IMR-90 (cell line): ENCODE results near the gene PSMD8. TPM values are rescaled to one million over a fixed set of nuclear protein-coding genes. Genes with fewer than 3 reads are reported as not detected.
A peak's percentile ranks its signal among the peaks of the same experiment; 100 is the strongest.

ENCODE experiments used
- ATAC-seq: fragments of 200-7000 bp; cut with Tn5 transposase; 2 replicates; pipeline ENCODE4 v1.9.1; 2020; ENCODE audit warnings: low read depth, mild to moderate bottlenecking, moderate library complexity
- BruUV-seq: library from RNA; stranded (reverse); fragments of 400-500 nt; replicated peaks from 2 replicates; lab custom pipeline; 2021; lab: Mats Ljungman, UMichigan
- CTCF ChIA-PET: fragments of 300-600 bp; formaldehyde crosslinking; extraction: SDS; loops from one replicate; lab custom pipeline; 2021; ENCODE audit warnings: antibody characterized with exemption; lab: Yijun Ruan, JAX
- POLR2A ChIA-PET: fragments of 300-600 bp; sonication (Branson Sonifier 250); formaldehyde crosslinking; loops from one replicate; lab custom pipeline; 2022; ENCODE audit warnings: antibody characterized with exemption; ENCODE audit not compliant: unreplicated experiment; lab: Charles Lee
- DNase-seq: peaks from one replicate; pipeline ENCODE4 v3.0.0; 2013
- H2AFZ ChIP-seq: replicated peaks from 2 replicates; pipeline ENCODE3; 2013; ENCODE audit warnings: low read length, mild to moderate bottlenecking; ENCODE audit not compliant: poor library complexity
- H2AK5ac ChIP-seq: 2 replicates; pipeline ENCODE4 v1.6.1; 2013; ENCODE audit warnings: low read depth, low read length, inconsistent platforms
- H2AK9ac ChIP-seq: replicated peaks from 2 replicates; pipeline ENCODE3; 2013; ENCODE audit warnings: mild to moderate bottlenecking, low read depth, low read length, moderate library complexity; ENCODE audit not compliant: poor library complexity
- H2BK120ac ChIP-seq: 2 replicates; pipeline ENCODE4 v1.6.1; 2013; ENCODE audit warnings: low read depth, low read length, inconsistent platforms
- H2BK15ac ChIP-seq: 3 replicates; pipeline ENCODE4 v1.6.1; 2013; ENCODE audit warnings: low read depth, low read length, inconsistent platforms
- H2BK20ac ChIP-seq: 2 replicates; pipeline ENCODE4 v1.6.1; 2013; ENCODE audit warnings: low read depth, mild to moderate bottlenecking, inconsistent platforms, low read length, moderate library complexity
- H2BK5ac ChIP-seq: 2 replicates; pipeline ENCODE4 v1.6.1; 2013; ENCODE audit warnings: mild to moderate bottlenecking, low read depth, low read length, inconsistent platforms; ENCODE audit not compliant: poor library complexity, severe bottlenecking
- H3K14ac ChIP-seq: replicated peaks from 2 replicates; pipeline ENCODE4 v1.6.1; 2013; ENCODE audit warnings: low read depth, low read length, inconsistent platforms
- H3K18ac ChIP-seq: 2 replicates; pipeline ENCODE4 v1.6.1; 2013; ENCODE audit warnings: low read depth, low read length, control low read depth
- H3K23ac ChIP-seq: 2 replicates; pipeline ENCODE4 v1.6.1; 2013; ENCODE audit warnings: low read depth, low read length, inconsistent platforms
- H3K27ac ChIP-seq: 2 replicates; pipeline ENCODE4 v1.5.1; 2013; ENCODE audit warnings: mild to moderate bottlenecking, control low read depth, low read length; ENCODE audit not compliant: insufficient read depth
- H3K27me3 ChIP-seq: 2 replicates; pipeline ENCODE4 v1.6.1; 2013; ENCODE audit warnings: low read length; ENCODE audit not compliant: control insufficient read depth, insufficient read depth
- H3K36me3 ChIP-seq: 2 replicates; pipeline ENCODE4 v1.6.1; 2013; ENCODE audit warnings: low read length, mixed read lengths; ENCODE audit not compliant: control insufficient read depth, insufficient read depth
- H3K4ac ChIP-seq: 2 replicates; pipeline ENCODE4 v1.6.1; 2013; ENCODE audit warnings: low read depth, low read length, inconsistent platforms
- H3K4me1 ChIP-seq: 2 replicates; pipeline ENCODE4 v1.6.1; 2013; ENCODE audit warnings: low read length, mixed read lengths; ENCODE audit not compliant: control insufficient read depth, insufficient read depth
- H3K4me2 ChIP-seq: 2 replicates; pipeline ENCODE4 v1.6.1; 2013; ENCODE audit warnings: low read depth, mild to moderate bottlenecking, control low read depth, low read length, moderate library complexity
- H3K4me3 ChIP-seq: 2 replicates; pipeline ENCODE4 v1.5.1; 2013; ENCODE audit warnings: low read depth, mild to moderate bottlenecking, control low read depth, low read length, moderate library complexity; ENCODE audit not compliant: insufficient read depth
- H3K56ac ChIP-seq: 2 replicates; pipeline ENCODE4 v1.6.1; 2013; ENCODE audit warnings: low read length, inconsistent platforms; ENCODE audit not compliant: insufficient read depth; ENCODE audit errors: extremely low read depth
- H3K79me1 ChIP-seq, 2 experiments: 2 replicates each; pipeline ENCODE4 v1.6.1; 2013; ENCODE audit warnings: low read length in 2 of 2, inconsistent platforms in 1 of 2, low read depth in 1 of 2
- H3K9ac ChIP-seq: 2 replicates; pipeline ENCODE4 v1.6.1; 2013; ENCODE audit warnings: low read depth, low read length, control low read depth
- H3K9me1 ChIP-seq: 2 replicates; pipeline ENCODE4 v1.6.1; 2013; ENCODE audit warnings: low read length, inconsistent platforms; ENCODE audit not compliant: insufficient read depth
- H3K9me3 ChIP-seq: 2 replicates; pipeline ENCODE4 v1.6.1; 2013; ENCODE audit warnings: low read length; ENCODE audit not compliant: control insufficient read depth, insufficient read depth
- H4K20me1 ChIP-seq: 2 replicates; pipeline ENCODE4 v1.6.1; 2013; ENCODE audit warnings: low read length, inconsistent platforms; ENCODE audit not compliant: insufficient read depth
- H4K5ac ChIP-seq: 2 replicates; pipeline ENCODE4 v1.6.1; 2013; ENCODE audit warnings: mild to moderate bottlenecking, low read depth, low read length, control low read depth
- H4K8ac ChIP-seq, 2 experiments: 2 replicates each; pipeline ENCODE4 v1.6.1; 2013; ENCODE audit warnings: low read depth in 2 of 2, low read length in 2 of 2, control low read depth in 1 of 2, inconsistent platforms in 1 of 2
- H4K91ac ChIP-seq: 2 replicates; pipeline ENCODE4 v1.6.1; 2013; ENCODE audit warnings: low read depth, low read length, inconsistent platforms; ENCODE audit not compliant: insufficient read depth
- BHLHE40 ChIP-seq: fragments of 150-350 bp; IDR thresholded peaks from 2 replicates; pipeline ENCODE4 v1.6.1; 2016; ENCODE audit warnings: mild to moderate bottlenecking, low read depth, low read length
- CEBPB ChIP-seq: IDR thresholded peaks from 2 replicates; pipeline ENCODE4 v1.6.1; 2012; ENCODE audit warnings: low read depth, low read length, improper control_type of control experiment
- CHD1 ChIP-seq: IDR thresholded peaks from 2 replicates; pipeline ENCODE4 v1.6.1; 2012; ENCODE audit warnings: low read depth, low read length, improper control_type of control experiment
- FOS ChIP-seq: fragments of 150-350 bp; IDR thresholded peaks from 2 replicates; pipeline ENCODE4 v1.6.1; 2016; ENCODE audit warnings: low read depth, low read length
- MAFK ChIP-seq: IDR thresholded peaks from 2 replicates; pipeline ENCODE4 v1.6.1; 2012; ENCODE audit warnings: low read depth, low read length, improper control_type of control experiment
- MAZ ChIP-seq: IDR thresholded peaks from 2 replicates; pipeline ENCODE4 v1.6.1; 2012; ENCODE audit warnings: low read depth, mild to moderate bottlenecking, low read length, improper control_type of control experiment, moderate library complexity, borderline replicate concordance
- MXI1 ChIP-seq: IDR thresholded peaks from 2 replicates; pipeline ENCODE4 v1.6.1; 2012; ENCODE audit warnings: low read depth, mild to moderate bottlenecking, low read length, moderate library complexity, borderline replicate concordance
- NFE2L2 ChIP-seq: fragments of 150-350 bp; IDR thresholded peaks from 2 replicates; pipeline ENCODE4 v1.6.1; 2016; ENCODE audit warnings: low read depth, mild to moderate bottlenecking, low read length
- POLR2A ChIP-seq: IDR thresholded peaks from 2 replicates; pipeline ENCODE4 v1.6.1; 2012; ENCODE audit warnings: mild to moderate bottlenecking, low read depth, low read length
- RAD21 ChIP-seq: IDR thresholded peaks from 2 replicates; pipeline ENCODE4 v1.6.1; 2012; ENCODE audit warnings: low read length, improper control_type of control experiment
- RCOR1 ChIP-seq: IDR thresholded peaks from 2 replicates; pipeline ENCODE4 v1.6.1; 2012; ENCODE audit warnings: mild to moderate bottlenecking, low read length, improper control_type of control experiment; ENCODE audit not compliant: insufficient replicate concordance
- RFX5 ChIP-seq: IDR thresholded peaks from 2 replicates; pipeline ENCODE4 v1.8.0; 2012; ENCODE audit warnings: low read depth, mild to moderate bottlenecking, low read length, moderate library complexity
- SMC3 ChIP-seq: fragments of 150-350 bp; IDR thresholded peaks from 2 replicates; pipeline ENCODE4 v1.6.1; 2016; ENCODE audit warnings: low read depth, mild to moderate bottlenecking, antibody characterized with exemption, low read length, moderate library complexity
- WGBS, 2 experiments: methylation state at CpG; one replicate each; pipeline versions ENCODE4 v1.1.5 to v1.1.7; 2013; ENCODE audit warnings: missing lambda C conversion rate in 2 of 2; ENCODE audit not compliant: insufficient read length in 1 of 2; ENCODE audit errors: extremely low coverage in 2 of 2; 5-methylcytosine and 5-hydroxymethylcytosine counted together
- dilution Hi-C: fragments of 300-500 bp; cut with HindIII; formaldehyde crosslinking; loops from one replicate; pipeline ENCODE4 v1.14.3; 2018; ENCODE audit warnings: low sequenced_read_pairs; ENCODE audit not compliant: unreplicated experiment
- in situ Hi-C: fragments of 300-500 bp; cut with MboI; formaldehyde crosslinking; loops from 3 replicates; pipeline ENCODE4 v1.14.3; 2019; ENCODE audit warnings: low sequenced_read_pairs, inconsistent platforms, mixed read lengths
- intact Hi-C: fragments of 100-400 bp; cut with micrococcal nuclease; formaldehyde crosslinking; loops from 2 replicates; pipeline ENCODE4 v1.10.0; 2022
- polyA plus RNA-seq, 3 experiments: library from polyadenylated mRNA; depleted of rRNA; stranded (reverse); fragments of >200 nt; gene quantifications; 2 replicates each; pipeline ENCODE4 v1.2.3, GENCODE V29; 2012; ENCODE audit warnings: low replicate concordance in 1 of 3
- total RNA-seq: library from RNA; depleted of rRNA; stranded (reverse); fragments of >200 nt; gene quantifications from 2 replicates; pipeline ENCODE4 v1.2.3, GENCODE V29; 2012
- TF ChIP-seq, protein P1 (sequence below): fragments of 150-350 bp; IDR thresholded peaks from 2 replicates; pipeline ENCODE4 v1.6.1; 2017; ENCODE audit warnings: mild to moderate bottlenecking, antibody characterized with exemption, low read length, low read depth
- TF ChIP-seq, protein P2 (sequence below): conservative IDR thresholded peaks from 2 replicates; pipeline ENCODE4 v1.5.1; 2012; ENCODE audit warnings: mild to moderate bottlenecking, low read depth, low read length, improper control_type of control experiment

The PSMD8 gene
- total and polyA plus RNA-seq, 2 of the 4 experiments (the other 2 are of a cell fraction) = 475 to 644 TPM

DNA sequence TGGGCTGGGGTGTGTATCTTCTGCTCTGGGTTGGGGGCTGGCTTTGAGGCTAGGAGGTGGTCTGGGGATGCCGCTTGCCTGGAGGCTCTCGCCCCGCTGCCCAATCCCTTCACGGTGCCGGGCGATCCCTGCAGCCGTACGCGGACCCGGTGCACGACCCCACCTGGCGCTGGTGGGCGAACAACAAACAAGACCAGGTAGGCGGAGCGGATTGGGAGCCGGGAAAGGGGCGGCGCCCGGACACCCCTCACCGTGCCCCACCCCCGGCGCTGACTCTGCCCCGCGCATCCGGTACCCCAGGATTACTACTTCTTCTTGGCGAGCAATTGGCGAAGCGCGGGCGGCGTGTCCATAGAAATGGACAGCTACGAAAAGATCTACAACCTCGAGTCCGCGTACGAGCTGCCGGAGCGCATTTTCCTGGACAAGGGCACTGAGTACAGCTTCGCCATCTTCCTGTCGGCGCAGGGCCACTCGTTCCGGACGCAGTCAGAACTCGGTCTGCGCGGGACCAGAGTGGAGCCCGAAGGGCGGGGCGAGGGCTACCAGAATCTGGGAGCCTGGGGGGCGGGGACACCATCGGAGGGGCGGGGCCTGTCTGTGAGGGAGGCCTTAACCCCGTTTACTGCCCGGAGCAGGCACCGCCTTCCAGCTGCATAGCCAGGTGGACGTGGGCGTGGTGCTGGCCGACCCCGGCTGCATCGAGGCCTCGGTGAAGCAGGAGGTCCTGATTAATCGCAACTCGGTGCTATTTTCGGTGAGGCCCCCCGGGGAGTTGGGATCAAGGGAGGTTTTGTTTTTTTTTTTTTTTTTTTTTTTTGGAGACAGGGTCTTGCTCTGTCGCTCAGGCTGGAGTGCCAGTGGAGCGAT lies 12.1 kb upstream of the PSMD8 start:
- H3K4me2 ChIP-seq = peak overlapping the region; percentile 97
- no peaks in the 10 kb centered on the region for H3K9me1 ChIP-seq
- no peak overlapping the region for H4K5ac ChIP-seq
- dilution Hi-C loops (no loop called here), in situ Hi-C loops (no loop called here), intact Hi-C loops (no loop called here)
- WGBS, 2 experiments = 3% methylated on average over 33 of the region's 68 CpGs; no CpG with 5 or more reads in 1 of the 2 experiments
- H3K18ac ChIP-seq = no peak overlapping the region
- H4K8ac ChIP-seq = peak overlapping the region in 1 of 2 experiments; percentile 24; a peak in 1 of 4 replicates
- DNase-seq (peak; percentile 49), ATAC-seq (peak; percentile 83)
- no peak overlapping the region for H2BK120ac ChIP-seq
- H3K4me1 ChIP-seq = no peaks in the 10 kb centered on the region
- H3K9me3 ChIP-seq = no peaks in the 10 kb centered on the region
- H3K4ac ChIP-seq = no peak overlapping the region
- H3K4me3 ChIP-seq = peak overlapping the region; percentile 66
- peaks cover 44% of the 10 kb centered on the region for H3K27me3 ChIP-seq
- ChIA-PET CTCF (interaction anchor here (0.9 to 1.5 kb wide), 2 partner anchors 12 to 27 kb away, joined by 3 to 4 read pairs; partner anchors contain the start of genes CATSPERG and PSMD8), POLR2A (interaction anchor here (0.6 kb wide), 2 partner anchors 11 to 13 kb away, joined by 3 to 4 read pairs; no protein-coding TSS in a partner anchor)
- no peak overlapping the region for H2AK5ac ChIP-seq
- no peak overlapping the region for H2BK20ac ChIP-seq
- no peak overlapping the region for H3K23ac ChIP-seq
- H2BK5ac ChIP-seq = no peak overlapping the region
- no peak overlapping the region for H2BK15ac ChIP-seq
- H3K56ac ChIP-seq = no peak overlapping the region
- H3K27ac ChIP-seq = no peak overlapping the region
- H4K20me1 ChIP-seq = 0 out of 2 replicates have a peak, but pooled peaks cover 3% of the 10 kb centered on the region
- no TSS peak for BruUV-seq
- H2AFZ ChIP-seq = peak overlapping the region; percentile 98
- no peak overlapping the region for H3K14ac ChIP-seq
- no peaks in the 10 kb centered on the region for H3K36me3 ChIP-seq
- no peak overlapping the region for H4K91ac ChIP-seq
- H2AK9ac ChIP-seq = peak overlapping the region; percentile 47
- no peak overlapping the region for H3K9ac ChIP-seq
- H3K79me1 ChIP-seq = no peaks in the 10 kb centered on the region
- TF ChIP-seq CHD1 (no peak), RAD21 (no peak), MAZ (no peak; the same call in 1 of the 2 replicates), CEBPB (no peak), RFX5 (no peak), MAFK (no peak), POLR2A (no peak), NFE2L2 (no peak), BHLHE40 (no peak), MXI1 (no peak), SMC3 (no peak), RCOR1 (no peak), FOS (no peak)
- TF ChIP-seq, protein P1, sequence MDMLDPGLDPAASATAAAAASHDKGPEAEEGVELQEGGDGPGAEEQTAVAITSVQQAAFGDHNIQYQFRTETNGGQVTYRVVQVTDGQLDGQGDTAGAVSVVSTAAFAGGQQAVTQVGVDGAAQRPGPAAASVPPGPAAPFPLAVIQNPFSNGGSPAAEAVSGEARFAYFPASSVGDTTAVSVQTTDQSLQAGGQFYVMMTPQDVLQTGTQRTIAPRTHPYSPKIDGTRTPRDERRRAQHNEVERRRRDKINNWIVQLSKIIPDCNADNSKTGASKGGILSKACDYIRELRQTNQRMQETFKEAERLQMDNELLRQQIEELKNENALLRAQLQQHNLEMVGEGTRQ = no peak
- TF ChIP-seq, protein P2, sequence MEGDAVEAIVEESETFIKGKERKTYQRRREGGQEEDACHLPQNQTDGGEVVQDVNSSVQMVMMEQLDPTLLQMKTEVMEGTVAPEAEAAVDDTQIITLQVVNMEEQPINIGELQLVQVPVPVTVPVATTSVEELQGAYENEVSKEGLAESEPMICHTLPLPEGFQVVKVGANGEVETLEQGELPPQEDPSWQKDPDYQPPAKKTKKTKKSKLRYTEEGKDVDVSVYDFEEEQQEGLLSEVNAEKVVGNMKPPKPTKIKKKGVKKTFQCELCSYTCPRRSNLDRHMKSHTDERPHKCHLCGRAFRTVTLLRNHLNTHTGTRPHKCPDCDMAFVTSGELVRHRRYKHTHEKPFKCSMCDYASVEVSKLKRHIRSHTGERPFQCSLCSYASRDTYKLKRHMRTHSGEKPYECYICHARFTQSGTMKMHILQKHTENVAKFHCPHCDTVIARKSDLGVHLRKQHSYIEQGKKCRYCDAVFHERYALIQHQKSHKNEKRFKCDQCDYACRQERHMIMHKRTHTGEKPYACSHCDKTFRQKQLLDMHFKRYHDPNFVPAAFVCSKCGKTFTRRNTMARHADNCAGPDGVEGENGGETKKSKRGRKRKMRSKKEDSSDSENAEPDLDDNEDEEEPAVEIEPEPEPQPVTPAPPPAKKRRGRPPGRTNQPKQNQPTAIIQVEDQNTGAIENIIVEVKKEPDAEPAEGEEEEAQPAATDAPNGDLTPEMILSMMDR = no peak
